GM12873 (cell line): ENCODE data around the gene MRPL52.
A peak's percentile ranks its signal among the peaks of the same experiment; 100 is the strongest.

Source experiments
- TF ChIP-seq, protein P1 (sequence below): IDR thresholded peaks from 2 replicates; pipeline ENCODE4 v1.5.1; 2012; ENCODE audit warnings: low read depth, mild to moderate bottlenecking, moderate library complexity, low read length, control low read depth; ENCODE audit not compliant: insufficient read depth; ENCODE audit errors: missing control alignments

The MRPL52 gene

DNA sequence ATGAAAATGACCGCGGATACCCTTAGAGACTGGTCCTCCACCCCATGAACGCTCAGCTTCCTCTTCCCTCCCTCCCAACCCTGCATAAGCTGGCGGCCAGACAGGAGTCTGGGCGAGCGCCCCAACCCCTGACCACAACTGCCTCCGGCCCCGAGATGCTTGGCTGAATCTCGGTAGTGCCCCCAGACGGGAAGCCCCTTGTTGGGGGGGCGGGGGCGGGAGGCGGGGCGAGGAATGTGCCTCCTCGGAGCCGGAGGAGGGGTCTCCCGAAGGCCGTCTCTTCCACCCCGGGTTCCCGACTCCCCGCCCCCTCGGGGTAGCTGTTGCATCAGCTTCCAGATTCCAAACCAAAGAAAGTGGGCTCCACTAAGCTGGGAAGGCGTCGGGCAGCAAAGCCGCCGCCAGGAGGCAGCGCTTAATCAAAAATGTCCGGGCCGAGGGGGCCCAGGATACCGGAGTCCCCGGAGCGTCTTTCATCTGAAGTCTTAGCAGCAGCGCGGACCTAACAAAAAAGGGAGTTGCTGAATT is 7.1 kb upstream of the MRPL52 start:
- TF ChIP-seq, protein P1, sequence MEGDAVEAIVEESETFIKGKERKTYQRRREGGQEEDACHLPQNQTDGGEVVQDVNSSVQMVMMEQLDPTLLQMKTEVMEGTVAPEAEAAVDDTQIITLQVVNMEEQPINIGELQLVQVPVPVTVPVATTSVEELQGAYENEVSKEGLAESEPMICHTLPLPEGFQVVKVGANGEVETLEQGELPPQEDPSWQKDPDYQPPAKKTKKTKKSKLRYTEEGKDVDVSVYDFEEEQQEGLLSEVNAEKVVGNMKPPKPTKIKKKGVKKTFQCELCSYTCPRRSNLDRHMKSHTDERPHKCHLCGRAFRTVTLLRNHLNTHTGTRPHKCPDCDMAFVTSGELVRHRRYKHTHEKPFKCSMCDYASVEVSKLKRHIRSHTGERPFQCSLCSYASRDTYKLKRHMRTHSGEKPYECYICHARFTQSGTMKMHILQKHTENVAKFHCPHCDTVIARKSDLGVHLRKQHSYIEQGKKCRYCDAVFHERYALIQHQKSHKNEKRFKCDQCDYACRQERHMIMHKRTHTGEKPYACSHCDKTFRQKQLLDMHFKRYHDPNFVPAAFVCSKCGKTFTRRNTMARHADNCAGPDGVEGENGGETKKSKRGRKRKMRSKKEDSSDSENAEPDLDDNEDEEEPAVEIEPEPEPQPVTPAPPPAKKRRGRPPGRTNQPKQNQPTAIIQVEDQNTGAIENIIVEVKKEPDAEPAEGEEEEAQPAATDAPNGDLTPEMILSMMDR, result peak; percentile 68

DNA sequence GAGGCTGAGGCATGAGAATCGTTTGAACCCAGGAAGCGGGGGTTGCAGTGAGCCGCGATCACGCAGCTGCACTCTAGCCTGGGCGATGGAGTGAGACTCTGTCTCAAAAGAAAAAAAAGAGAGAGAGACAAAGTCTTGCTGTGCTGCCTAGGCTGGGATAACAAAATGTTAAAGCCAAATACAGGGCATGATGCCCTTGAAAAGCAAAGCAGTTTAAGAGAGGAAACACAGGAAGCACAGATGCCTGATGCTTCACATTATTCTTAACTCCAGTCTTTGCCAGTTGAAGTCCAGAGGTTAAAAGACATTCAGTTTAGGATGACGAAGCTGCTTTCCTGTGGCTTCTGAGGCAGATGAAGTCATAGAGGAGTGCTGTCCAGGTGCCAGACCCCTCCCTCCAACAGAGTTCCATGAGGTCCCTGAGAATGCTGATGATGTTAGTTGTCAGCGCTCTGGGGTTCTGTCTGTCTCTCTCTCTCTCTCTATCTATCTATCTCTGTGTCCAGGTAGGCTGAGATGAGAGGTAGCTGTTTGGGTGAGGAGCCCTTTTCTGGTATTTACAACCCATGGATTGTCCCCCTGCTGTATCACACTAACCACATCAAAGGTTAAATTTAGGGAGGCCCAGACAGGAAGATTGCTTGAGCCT is 4.9 kb upstream of the MRPL52 start:
- TF ChIP-seq, protein P1, result no peak

DNA sequence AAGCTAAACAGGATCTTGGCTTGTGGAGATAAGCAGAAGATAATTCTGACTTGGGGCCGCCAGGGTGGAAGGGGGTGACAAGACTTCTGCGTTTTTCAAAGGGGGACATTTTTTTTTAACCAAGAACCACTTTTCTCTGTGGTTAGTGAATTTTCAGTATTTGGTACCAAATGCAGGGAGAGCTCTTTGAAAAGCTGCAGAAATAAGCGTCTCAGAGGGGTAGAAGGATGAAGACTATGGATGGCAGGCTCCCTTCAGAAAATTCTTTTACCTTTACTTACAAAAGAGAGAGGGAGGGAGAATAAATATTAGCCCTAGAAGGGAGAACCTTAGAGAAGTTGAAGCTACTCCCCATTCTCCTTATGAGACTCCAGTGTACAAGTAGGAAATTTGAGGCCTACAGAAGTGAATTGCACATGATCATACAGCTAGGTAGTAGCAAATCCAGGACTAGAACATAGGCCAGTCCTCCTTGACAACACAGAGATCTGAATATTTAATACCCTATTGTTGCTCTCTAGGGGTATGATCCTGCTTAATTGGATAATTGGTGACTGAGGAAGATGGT is 840 bp downstream of the MRPL52 start:
- TF ChIP-seq, protein P1, result no peak

DNA sequence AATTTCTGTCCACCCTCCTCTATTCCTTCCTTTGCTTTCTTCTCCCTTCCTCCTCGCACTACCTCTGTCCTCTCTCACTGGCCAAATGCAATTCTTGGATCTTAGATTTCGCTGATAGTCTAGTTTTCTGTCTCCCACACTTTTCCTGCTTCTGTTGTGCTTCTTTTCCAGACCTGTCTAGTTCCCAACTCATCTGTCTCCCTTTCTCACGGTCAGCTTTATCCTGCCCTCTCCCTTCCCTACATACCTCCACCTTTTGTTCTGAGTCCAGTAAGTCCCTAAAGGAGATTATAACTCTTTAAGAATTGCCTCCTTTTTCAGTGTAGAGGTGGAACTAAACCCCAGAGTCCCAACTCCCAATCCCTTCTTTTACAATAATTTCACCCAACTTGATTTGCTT is 5.8 kb downstream of the MRPL52 start:
- TF ChIP-seq, protein P1, result no peak

DNA sequence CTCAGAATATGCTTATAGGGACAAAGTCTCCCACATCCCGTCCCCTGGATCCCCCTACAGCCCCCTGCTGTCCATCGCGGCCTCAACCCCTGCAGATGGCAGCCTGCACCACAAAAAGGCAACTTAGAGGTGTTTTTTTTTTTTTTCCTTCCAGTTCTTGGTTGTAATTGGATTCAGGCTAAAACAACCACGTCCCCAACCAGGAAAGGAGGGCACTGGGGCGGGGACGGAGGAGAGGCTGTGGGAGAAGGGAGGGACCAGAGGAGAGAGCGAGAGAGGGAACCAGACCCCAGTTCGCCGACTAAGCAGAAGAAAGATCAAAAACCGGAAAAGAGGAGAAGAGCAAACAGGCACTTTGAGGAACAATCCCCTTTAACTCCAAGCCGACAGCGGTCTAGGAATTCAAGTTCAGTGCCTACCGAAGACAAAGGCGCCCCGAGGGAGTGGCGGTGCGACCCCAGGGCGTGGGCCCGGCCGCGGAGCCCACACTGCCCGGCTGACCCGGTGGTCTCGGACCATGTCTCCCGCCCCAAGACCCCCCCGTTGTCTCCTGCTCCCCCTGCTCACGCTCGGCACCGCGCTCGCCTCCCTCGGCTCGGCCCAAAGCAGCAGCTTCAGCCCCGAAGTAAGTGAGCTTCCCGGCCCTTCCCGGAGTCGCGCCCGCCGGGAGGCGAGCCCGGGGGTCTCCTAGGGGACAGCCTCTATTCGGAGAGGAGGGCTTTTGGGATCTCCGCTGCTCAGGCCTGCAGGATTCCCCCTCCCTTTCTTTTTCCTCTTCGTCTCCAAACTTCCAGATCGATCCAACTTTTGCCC is 6.8 kb downstream of the MRPL52 start, which contains the start of gene MMP14:
MMP14 (plus strand) TSS at position 285 of the 813 bp plus-strand sequence; CDS start at position 518, 233 bp downstream.
- TF ChIP-seq, protein P1, result no peak

DNA sequence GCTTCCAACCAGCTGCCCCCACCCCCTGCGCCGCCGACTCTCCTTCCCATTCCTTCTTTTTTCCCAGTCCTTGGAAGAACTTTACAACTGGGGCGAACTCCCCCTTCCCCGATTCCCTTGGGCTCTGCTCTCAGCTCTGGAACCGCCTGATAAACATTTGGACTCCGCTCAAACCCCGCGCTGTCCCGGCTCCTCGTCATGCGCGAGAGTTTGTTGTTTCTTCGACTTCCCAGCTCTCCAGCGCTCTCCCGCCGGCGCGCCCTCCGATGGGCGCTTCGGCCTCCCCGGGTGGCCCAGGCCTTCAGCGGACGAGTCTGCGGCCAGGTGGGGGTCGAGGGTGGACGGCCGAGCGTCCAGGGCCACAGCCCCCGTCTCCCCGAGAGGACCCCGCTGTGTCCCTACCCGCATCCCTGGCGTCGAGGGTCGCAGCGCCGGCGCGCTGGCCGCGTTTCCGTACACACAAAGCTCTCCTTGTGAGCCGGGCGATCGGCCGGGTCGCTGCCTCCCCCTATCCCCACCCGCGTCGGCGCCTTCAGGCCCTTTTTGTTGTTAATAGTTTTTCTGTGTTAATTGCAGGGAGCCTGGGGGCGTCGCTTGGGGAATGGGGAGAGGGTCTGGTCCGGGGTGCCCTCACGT is 7.5 kb downstream of the MRPL52 start:
- TF ChIP-seq, protein P1, result no peak
